ENCODE measurements around the gene MAP6.

GRCh38 chr11:75571625-75572024 lies 97.2 kb downstream of the MAP6 start:
- TF ChIP-seq POLR2A (IDR thresholded peaks at IDR 0.05) (no peak), CTCF (IDR thresholded peaks at IDR 0.05) (no peak)

All from sigmoid colon (tissue), 3 donors.